Ascending aorta (tissue), 2 donors: Measurements from ENCODE around the gene TMEM108. TPM values are rescaled to one million over a fixed set of nuclear protein-coding genes. Genes with fewer than 3 reads are reported as not detected.

ENCODE experiments used
- DNase-seq, 2 donors: peaks; one replicate each; pipeline ENCODE4 v3.0.0-alpha.2; 2019; ENCODE audit warnings: low spot score in 2 of 2
- H3K27ac ChIP-seq, 2 donors: fragments of 200-600 bp; sonication (generic); one replicate each; pipeline ENCODE4 v1.5.1; 2016 to 2017; ENCODE audit warnings: mild to moderate bottlenecking in 1 of 2
- H3K27me3 ChIP-seq: fragments of 200-600 bp; sonication (generic); one replicate; pipeline ENCODE4 v1.5.1; 2017
- H3K36me3 ChIP-seq, 2 donors: fragments of 200-600 bp; sonication (generic); one replicate each; pipeline ENCODE4 v1.5.1; 2016
- H3K4me1 ChIP-seq, 2 donors: fragments of 200-600 bp; sonication (generic); one replicate each; pipeline ENCODE4 v1.5.1; 2016 to 2017; ENCODE audit warnings: mild to moderate bottlenecking in 1 of 2
- H3K4me3 ChIP-seq, 2 donors: fragments of 200-600 bp; sonication (generic); one replicate each; pipeline ENCODE4 v1.5.1; 2016 to 2017; ENCODE audit warnings: mild to moderate bottlenecking in 1 of 2
- H3K9me3 ChIP-seq, 2 donors: fragments of 200-600 bp; sonication (generic); one replicate each; pipeline ENCODE4 v1.5.1; 2016
- CTCF ChIP-seq, 3 experiments: fragments of 200-600 bp in 2 of 3; fragments of 450-650 bp in 1 of 3; sonication (generic) in 2 of 3; IDR thresholded peaks; one replicate each; pipeline ENCODE4 v1.5.1; 2016 to 2019; ENCODE audit warnings: antibody characterized with exemption in 3 of 3, mild to moderate bottlenecking in 1 of 3, moderate library complexity in 1 of 3
- intact Hi-C: fragments of 100-400 bp; cut with DNase I; formaldehyde crosslinking; loops from one replicate; pipeline ENCODE4 v1.15.1; 2023
- total RNA-seq: library from RNA; depleted of rRNA; stranded (reverse); fragments of >200 nt; gene quantifications from one replicate; pipeline ENCODE4 v1.1.0, GENCODE V29; 2016

Gene TMEM108
- total RNA-seq, 1 donor from 2014 or later = not detected

- Histone ChIP-seq H3K27ac (no peak overlapping the region), H3K9me3 (no peaks in the 10 kb centered on the region), H3K27me3 (no peaks in the 10 kb centered on the region), H3K4me3 (no peak overlapping the region), H3K36me3 (no peaks in the 10 kb centered on the region), H3K4me1 (no peaks in the 10 kb centered on the region)
- intact Hi-C loops = no loop called here
- TF ChIP-seq CTCF (IDR thresholded peaks at IDR 0.05) = no peak
- no peak for DNase-seq
Measured at GRCh38 chr3:133168025-133168401, 129.8 kb downstream of the TMEM108 start.

GRCh38 chr3:133169331-133170068 is 131.3 kb downstream of the TMEM108 start:
- no peak overlapping the region for H3K27ac ChIP-seq
- H3K4me3 ChIP-seq = no peak overlapping the region
- H3K36me3 ChIP-seq = no peaks in the 10 kb centered on the region
- intact Hi-C loops = no loop called here
- no peaks in the 10 kb centered on the region for H3K4me1 ChIP-seq
- no peak for TF ChIP-seq CTCF (IDR thresholded peaks at IDR 0.05)
- H3K27me3 ChIP-seq = no peaks in the 10 kb centered on the region
- no peak for DNase-seq
- H3K9me3 ChIP-seq = no peaks in the 10 kb centered on the region

- intact Hi-C loops = no loop called here
- H3K27ac ChIP-seq = no peak overlapping the region
- H3K4me3 ChIP-seq = no peak overlapping the region
- no peak for DNase-seq
- H3K36me3 ChIP-seq = no peaks in the 10 kb centered on the region
- TF ChIP-seq CTCF (IDR thresholded peaks at IDR 0.05) = no peak
- H3K27me3 ChIP-seq = no peaks in the 10 kb centered on the region
- H3K9me3 ChIP-seq = no peaks in the 10 kb centered on the region
- H3K4me1 ChIP-seq = no peaks in the 10 kb centered on the region
Measured at GRCh38 chr3:133171831-133172230, 133.6 kb downstream of the TMEM108 start.

GRCh38 chr3:133181392-133182150 is 143.4 kb downstream of the TMEM108 start:
- Histone ChIP-seq H3K9me3 (no peaks in the 10 kb centered on the region), H3K27me3 (no peaks in the 10 kb centered on the region), H3K4me3 (no peak overlapping the region), H3K27ac (no peak overlapping the region), H3K36me3 (no peaks in the 10 kb centered on the region), H3K4me1 (no peaks in the 10 kb centered on the region)
- TF ChIP-seq CTCF (IDR thresholded peaks at IDR 0.05) = no peak
- intact Hi-C loops = no loop called here
- no peak for DNase-seq

- no peaks in the 10 kb centered on the region for H3K27me3 ChIP-seq
- H3K4me1 ChIP-seq = no peaks in the 10 kb centered on the region
- no peak for DNase-seq
- H3K27ac ChIP-seq = no peak overlapping the region
- no peaks in the 10 kb centered on the region for H3K9me3 ChIP-seq
- TF ChIP-seq CTCF (IDR thresholded peaks at IDR 0.05) = no peak
- no peak overlapping the region for H3K4me3 ChIP-seq
- H3K36me3 ChIP-seq = no peaks in the 10 kb centered on the region
- intact Hi-C loops = no loop called here
Measured at GRCh38 chr3:133187870-133188379, 149.7 kb downstream of the TMEM108 start.
